GM18526 (cell line): Measurements from ENCODE around the gene ESPN.

Source experiments
- POLR2A ChIP-seq: IDR thresholded peaks from 3 replicates; pipeline ENCODE4 v1.6.1; 2011; ENCODE audit not compliant: insufficient read length; ENCODE audit errors: extremely low read depth

The ESPN gene

GRCh38 chr1:6443339-6444115 lies 19.0 kb downstream of the ESPN start:
- no peak for TF ChIP-seq POLR2A

DNA sequence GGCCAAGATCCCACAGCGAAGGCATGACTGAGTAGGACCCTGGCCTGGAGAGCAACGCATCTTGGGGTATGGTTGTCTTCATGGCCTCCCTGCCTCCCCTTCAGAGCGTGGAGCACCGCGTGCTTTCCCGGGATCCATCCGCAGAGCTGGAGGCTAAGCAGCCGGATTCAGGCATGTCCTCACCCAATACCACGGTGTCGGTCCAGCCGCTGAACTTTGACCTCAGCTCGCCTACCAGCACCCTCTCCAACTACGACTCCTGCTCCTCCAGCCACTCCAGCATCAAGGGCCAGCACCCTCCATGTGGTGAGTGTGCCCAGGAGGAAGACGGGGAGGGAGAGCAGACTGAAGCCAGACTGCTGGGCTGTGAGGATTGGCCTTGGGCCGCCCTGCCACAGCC lies 19.8 kb downstream of the ESPN start:
- no peak for TF ChIP-seq POLR2A

DNA sequence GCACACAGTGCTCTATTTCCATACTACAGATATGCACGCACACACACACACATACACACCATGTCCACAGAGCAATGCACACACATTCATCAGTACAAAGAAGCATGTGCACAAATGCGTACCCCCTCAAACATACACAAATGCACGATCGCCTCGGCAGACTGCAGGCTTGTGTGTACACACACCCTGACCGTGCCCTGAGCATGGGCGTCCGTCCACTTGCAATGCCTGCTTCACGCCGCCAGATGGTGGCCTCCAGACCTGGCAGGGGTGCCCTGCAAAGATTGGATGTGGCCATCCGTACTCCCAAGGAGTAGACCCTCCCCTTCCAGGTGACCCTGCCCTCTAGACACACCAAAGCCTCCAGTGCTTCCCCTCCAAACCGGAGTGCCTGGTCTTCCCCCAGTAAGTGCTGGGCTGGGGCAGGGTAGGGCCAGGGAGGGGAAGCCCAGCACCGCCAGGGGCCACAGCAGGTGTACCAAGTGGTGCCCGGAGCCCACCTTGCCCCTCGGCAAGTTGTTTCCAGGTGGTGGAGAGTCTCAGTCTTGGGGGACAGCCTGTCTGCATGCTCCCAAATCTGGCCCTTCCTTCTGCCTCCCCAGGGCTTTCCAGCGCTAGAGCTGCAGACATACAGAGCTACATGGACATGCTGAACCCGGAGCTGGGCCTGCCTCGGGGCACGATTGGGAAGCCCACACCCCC lies 20.6 kb downstream of the ESPN start:
- no peak for TF ChIP-seq POLR2A

DNA sequence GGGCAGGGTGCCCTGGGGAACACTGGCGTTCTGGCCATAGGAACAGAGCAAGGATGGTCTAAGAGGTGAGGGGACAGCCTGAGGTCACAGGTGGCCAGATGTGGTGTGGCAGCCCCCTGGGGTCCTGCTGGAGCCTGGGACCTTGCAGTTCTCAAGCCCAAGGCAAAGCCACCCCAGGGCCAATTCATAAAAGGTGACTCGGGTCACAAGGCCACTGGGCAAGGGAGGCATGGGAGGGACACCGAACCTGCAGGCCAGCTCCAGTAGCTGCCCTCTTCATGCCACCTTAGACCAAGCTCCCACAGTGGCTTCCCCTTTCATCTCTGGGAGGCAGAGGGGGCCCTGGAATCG lies 22.1 kb downstream of the ESPN start:
- no peak for TF ChIP-seq POLR2A

DNA sequence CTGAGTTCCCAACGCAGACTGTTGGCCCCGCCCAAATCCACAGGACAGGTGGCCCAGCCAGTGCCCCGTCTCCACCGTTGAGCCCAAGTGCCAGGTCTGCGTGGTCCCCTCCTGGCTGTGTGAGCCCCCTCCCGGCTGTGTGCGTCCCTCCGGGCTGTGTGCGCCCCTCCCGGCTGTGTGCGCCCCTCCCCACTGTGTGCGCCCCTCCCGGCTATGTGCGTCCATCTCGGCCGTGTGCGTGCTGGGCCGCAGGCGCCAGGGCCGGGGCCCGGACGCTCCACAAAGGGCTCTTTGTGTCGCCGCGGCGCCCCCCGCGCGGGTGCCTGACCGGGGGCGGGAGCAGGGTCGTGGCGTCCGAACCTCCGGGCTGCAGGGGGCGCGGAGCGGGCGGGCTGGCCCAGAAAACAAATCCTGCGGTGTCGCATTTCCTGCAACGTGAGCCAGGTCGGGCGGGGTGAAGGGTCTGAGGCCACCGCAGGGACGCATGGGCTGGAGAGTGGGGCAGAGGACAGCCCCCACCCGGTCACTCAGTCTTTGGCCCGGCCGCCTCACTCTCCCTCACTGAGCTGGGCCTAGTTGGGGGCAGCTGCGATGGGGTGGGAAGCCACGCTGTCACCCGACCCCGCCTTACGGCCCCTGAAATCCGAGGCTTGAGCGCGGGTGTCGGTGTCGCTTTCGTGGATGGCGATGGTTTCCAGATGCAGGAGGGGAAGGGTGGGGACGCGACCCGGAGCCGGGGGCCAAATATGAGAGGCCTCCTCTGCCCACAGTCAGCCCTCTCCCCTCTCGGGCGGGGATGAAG lies 22.6 kb downstream of the ESPN start:
- TF ChIP-seq POLR2A = no peak

DNA sequence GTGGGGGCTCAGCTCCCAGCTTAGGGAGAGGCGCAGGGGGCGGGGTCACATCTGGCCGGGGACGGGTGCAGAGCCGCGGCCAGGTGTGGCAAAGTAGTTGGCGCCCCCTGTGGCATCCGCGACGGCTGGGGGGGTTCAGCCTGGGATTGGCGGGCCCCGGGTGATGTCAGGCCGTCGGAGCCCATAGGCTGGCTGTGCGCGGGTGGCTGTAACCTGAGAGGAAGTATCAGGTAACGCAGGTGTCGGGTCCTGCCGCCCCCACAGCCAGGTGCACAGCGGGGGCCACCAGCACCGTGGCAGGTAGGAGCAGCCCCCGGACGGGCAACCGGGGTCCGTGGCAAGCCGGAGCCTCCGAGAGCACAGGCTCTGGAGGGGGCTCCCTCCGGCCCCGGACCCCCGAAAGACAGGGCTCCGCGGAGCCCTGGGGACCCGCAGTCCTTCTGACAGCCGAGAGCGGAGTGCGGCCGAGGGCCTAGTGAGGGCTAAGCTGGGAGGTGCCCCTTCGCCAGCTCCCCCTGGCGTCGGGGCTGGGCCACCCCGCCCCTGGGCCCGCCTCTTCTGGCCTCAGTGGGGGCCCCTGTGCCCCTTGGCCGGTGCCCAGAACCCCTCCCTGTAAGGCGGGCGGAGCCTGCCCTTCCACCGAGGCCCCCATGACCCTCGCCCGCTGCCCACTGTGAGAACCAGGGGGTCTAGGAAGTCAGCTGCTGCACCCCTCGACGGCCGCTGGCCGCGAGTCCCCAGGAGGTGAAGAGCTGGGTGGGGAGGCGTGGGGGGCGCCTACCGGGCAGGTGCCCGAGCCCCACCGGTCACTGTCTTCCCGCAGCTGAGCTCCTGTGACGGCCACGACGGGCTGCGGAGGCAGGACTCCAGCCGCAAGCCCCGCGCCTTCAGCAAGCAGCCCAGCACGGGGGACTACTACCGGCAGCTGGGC lies 23.5 kb downstream of the ESPN start:
- no peak for TF ChIP-seq POLR2A

GRCh38 chr1:6448749-6449631 lies 24.4 kb downstream of the ESPN start:
- no peak for TF ChIP-seq POLR2A

DNA sequence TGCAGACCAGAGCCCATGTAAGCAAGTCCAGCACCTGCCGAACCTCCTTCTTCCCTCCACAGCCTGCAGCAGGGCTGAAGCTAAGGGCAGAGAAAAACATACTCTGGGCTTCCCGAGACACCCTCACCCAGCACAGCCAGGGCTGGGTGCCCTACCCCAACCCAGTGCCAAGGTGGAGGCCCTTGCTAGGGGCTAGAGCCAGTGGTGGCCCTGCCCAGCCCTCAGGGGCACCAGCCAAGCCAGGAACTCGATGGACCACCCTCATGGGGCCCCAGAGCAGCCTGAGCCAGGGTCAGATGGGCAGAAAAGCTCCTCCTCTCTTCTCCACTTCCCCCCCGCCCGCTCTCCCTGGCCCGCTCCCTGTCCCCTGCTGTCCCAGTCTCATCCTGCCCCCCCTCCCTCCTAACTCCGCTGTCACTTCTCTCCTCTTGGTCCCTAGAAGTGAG lies 25.5 kb downstream of the ESPN start:
- no peak for TF ChIP-seq POLR2A

- TF ChIP-seq POLR2A = no peak
These were observed 26.4 kb downstream of the ESPN start for GRCh38 chr1:6450943-6451373.

GRCh38 chr1:6454856-6455751 lies 30.5 kb downstream of the ESPN start:
- TF ChIP-seq POLR2A = no peak

DNA sequence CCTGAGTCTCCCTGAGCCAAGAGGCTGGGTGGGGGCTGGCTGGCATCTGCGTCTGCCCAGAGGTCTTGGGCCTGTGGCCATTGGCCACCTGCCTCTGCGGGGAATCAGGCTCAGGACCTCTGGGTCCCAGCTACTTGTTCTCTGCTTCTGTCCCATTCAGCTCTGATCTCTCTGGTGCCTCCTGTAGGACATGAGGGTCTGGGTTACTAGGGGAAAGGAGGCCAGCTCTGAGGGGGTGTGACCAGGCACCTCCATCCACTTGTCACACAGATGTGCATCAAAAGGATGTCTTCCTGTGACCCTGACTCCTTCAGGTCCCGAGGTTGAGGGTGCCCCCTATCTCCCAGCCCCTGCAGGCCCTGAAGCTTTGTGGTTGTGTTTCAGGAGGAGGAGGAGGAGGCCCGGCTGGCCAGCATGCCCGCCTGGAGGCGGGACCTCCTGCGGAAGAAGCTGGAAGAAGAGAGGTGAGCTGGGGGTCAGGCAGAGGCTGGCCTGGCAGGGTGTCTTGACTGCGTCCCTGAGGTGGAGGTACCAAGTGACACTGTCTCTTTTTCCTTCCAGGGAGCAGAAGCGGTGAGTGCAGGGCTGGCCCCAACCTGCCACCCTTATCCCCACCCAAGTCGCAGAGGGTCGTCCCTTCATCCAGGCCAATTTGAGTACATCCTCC lies 32.4 kb downstream of the ESPN start:
- no peak for TF ChIP-seq POLR2A

GRCh38 chr1:6459850-6460265 lies 35.3 kb downstream of the ESPN start:
- no peak for TF ChIP-seq POLR2A
